ENCODE data around the gene CRIP2.
A peak's percentile ranks its signal among the peaks of the same experiment; 100 is the strongest.

The CRIP2 gene

DNA sequence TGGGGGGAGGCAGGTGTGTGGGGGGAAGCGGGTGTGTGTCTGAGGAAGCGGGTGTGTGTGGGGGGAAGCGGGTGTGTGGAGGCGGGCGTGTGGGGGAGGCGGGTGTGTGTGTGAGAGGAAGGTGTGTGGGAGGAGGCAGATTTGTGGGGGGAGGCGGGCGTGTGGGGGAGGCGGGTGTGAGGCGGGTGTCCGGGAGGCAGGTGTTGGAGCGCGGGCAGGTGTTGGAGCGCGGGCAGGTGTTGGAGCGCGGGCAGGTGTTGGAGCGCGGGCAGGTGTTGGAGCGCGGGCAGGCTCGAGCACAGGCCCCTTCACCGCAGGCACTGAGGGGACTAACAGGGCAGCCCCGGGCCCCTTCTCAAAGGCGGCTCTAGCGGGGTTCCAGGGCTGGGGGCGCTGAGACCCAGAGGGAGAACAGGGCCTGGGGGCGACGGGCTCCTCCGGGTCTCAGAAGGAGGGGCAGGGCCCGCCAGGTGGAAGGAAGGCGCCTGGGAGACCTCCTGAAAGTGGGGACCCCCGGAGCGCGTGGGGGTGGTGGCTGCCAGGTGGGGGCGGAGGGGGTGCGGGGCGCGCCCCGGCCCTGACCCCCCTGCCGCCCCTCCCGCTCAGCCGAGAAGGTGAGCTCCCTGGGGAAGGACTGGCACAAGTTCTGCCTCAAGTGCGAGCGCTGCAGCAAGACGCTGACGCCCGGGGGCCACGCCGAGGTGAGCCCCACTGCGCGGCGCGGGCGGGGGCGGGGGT is 3.2 kb downstream of the CRIP2 start:
- no peak for DNase-seq

DNA sequence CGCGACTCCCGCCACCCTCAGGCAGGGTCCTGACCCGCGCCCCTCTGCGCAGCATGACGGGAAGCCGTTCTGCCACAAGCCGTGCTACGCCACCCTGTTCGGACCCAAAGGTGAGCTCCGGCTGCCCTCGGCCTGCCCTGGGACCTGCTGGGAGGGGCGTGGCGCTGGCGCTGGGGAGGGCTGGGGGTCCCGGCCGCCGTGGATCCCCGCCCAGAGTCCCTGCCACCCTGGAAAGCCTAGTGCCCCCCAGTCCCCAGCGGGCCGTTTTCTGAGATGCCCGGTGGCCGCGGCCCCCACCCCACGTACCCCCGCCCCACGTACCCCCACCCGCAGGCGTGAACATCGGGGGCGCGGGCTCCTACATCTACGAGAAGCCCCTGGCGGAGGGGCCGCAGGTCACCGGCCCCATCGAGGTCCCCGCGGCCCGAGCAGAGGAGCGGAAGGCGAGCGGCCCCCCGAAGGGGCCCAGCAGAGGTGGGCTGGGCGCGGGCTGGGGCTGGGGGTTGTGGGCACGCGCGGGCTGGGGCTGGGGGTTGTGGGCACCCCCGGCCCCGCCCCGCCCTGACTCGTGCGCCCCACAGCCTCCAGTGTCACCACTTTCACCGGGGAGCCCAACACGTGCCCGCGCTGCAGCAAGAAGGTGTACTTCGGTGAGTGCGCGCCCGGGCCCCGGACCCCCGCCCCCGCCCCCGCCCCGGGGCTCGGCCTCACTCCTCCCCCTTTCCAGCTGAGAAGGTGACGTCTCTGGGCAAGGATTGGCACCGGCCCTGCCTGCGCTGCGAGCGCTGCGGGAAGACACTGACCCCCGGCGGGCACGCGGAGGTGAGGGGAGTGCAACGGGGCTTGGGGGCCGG is 4.0 kb downstream of the CRIP2 start:
- no peak for DNase-seq

DNA sequence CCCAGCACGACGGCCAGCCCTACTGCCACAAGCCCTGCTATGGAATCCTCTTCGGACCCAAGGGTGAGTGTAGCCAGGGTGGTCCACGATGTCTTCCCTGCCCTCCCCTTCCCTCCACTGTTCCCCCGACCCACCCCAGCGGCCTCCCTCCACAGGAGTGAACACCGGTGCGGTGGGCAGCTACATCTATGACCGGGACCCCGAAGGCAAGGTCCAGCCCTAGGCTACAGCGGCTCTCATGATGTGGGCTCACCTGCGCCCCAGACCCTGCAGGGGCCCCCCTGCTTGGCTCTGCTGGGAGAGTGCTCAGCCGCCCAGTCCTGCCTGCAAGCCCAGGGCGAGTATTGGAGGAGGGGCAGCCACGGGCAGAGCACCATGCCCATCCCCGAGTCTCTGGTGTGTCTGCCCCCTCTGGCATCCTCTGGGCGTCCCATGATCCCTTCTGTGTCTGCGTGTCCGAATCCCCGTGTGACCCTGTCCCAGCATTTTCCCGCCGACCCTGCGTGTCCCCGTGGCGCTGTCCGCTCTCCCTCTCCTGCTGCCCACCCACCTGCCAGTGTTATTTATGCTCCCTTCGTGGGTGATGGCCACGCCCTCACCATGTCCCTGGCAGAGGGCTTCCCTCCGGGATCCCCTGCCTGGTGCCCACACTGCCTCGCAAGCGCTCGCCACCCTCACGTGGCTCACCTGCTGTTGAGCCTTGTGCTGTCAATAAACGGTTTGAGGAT is 5.0 kb downstream of the CRIP2 start:
- DNase-seq = no peak

DNA sequence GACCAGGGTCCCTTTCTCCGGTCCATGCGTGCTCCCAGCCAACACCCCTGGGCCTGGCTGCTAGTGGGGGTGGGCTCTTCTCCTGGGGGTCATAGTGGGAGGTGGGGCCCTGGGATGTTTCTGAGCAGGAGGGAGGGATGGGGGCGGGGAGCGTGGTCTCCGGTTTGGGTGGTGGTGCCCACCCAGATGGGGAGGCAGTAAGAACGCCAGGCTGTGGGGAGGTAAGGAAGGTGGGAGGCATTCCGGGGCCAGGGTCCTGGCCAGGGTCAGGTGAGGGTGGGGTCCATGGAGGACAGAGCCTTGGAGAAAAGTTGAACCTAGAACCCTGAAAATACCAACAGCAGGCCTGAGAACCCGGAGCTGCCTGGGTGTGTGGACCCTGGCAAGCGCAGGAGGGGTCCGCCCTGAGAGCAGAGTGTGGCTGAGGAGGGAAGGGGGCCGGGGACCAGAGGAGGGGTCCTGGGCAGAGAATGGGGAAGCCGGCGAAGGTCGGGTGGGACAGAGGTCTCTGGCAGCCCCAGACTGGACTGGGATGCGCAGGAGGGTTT is 5.7 kb downstream of the CRIP2 start:
- no peak for DNase-seq

DNA sequence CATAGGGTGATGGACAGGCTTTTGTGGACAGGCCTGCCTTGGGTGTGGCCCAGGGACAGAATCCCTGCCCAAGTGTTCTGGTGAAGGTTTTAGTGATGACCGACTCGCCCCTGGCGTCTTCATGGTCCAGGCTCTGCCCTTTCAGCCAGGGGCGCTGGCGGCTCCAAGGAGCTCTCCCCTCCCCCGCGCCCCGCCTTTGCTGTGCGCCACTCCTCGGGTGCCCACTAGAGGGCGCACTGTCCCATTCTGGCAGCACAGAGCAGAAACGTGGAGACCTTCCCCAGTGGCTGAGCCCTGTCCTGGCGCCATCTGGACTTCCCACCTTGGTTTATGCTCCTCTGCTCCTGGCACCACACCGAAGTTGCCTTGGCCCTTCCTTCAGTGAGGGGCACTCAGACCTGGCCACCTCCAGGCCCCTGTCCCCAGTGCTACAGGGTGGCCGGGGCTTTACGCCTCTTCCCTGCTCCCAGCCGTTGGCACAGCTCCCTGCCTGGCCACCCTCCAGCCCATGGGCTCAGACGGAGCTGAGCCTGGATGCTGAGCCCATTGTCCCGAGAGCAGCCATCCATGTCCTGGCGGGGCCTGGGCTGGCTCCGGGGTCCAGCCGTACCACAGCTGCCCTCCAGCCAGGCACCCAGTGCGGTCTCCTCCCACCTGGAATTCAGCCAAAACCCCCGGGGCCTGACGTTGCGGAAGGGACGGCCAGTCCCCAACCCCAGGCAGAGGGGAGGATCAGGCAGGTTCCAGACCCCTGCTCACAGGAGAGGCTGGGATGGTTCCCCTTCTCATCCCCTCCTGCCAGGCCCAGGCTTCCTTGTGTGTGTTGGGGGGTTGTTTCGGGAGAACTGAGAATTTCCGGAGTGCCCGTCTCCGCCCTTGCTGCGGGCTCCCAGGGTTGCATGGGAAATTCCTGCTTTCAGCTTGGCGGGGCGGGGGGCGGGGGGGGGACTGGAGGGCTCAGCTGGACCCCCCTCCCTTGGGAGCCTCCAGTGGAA is 6.5 kb downstream of the CRIP2 start:
- peak; percentile 92 to 95 for DNase-seq

DNA sequence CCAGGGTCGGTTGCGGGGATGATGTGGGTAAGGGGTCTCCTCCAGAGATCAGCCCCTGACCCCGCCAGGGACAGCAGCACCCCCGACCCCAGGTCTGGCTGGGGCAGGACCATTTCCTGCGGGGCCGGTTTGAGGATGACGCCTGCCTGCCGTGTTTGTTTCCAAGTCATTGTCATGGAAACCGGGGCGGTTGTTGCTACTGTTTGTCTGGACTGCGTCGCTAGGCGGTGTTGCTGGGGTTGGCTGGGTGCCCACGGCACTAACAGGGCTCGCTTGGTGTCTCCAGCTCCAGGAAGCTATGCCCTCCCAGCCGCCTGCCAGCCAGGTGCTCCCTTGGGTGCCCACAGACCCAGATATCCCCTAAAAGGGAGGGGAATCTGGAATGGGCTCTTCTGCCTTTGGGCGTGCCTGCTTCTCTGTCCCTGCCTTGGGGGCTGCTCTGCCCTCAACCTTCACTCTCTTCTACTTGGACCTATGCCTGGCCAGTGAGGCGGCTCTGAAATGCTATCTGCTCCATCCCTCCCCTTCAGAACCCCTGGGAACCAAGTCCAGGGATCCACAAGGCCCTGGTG is 7.4 kb downstream of the CRIP2 start:
- peak; percentile 90 to 93 for DNase-seq

DNA sequence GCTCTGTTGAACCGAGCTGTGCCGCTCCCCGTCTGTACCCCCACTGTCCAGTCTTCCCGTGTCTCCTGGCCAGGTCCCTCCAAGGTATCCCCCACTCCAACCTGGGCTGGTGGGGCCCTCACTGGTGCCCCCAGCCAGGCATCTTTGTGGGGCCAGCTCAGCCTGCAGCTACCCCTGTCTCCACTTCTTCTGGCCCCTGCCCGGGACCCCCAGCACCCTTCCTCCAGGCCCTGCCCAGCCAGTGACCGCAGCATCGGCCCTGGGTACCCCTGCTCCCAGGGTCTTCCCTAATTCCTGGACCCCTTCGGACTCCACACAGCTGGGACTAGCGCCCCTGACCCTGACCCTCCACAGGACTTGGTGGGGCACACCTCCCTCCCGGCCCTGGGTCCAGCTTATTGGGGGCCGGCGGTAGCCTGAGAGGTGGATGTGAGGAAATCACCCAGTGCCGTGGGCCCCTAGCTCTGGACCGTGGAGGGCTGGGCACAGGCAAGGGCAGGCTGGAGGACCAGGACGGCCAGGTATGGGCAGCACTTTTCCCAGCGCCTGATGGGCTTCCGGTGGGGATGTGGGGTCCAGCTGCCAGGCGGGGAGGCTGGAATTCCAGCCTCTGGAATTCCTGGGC is 8.0 kb downstream of the CRIP2 start:
- DNase-seq = no peak

DNA sequence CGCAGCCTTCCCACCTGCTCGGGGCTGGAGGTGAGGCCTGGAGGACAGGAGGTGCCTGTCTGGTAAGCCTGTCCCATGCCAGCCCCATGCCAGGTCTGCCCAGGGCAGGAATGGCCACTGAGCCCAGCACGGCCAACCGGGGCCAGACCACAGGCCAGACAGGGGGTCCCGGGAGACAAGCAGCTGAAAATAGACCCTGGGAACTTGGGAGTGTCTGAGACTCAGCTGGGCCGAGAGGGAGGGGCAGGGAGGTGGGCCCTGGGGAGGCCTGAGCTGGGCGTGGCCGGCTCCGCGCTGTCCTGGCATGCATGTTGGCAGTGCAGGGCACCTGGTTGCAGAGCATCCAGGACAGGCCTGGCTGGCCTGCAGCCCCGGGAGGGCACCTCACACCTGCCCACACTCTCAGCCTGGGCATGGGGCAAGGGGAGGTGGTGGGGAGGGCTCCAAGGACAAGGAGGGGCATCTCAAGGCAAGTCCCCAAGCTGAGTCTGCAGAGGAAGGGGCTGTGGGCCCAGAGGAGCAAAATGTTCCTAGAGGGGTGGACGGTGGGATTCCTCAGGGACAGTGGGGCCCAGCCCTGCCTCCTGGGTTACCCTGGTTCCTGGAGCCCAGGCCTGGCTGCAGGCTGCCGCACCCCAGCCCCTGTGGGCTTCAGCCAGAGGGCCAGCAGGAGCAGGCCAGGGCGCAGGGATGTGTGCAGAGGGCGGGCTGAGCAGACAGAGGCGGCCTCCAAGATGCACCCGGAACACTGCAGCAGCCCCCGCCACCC is 8.9 kb downstream of the CRIP2 start:
- no peak for DNase-seq

DNA sequence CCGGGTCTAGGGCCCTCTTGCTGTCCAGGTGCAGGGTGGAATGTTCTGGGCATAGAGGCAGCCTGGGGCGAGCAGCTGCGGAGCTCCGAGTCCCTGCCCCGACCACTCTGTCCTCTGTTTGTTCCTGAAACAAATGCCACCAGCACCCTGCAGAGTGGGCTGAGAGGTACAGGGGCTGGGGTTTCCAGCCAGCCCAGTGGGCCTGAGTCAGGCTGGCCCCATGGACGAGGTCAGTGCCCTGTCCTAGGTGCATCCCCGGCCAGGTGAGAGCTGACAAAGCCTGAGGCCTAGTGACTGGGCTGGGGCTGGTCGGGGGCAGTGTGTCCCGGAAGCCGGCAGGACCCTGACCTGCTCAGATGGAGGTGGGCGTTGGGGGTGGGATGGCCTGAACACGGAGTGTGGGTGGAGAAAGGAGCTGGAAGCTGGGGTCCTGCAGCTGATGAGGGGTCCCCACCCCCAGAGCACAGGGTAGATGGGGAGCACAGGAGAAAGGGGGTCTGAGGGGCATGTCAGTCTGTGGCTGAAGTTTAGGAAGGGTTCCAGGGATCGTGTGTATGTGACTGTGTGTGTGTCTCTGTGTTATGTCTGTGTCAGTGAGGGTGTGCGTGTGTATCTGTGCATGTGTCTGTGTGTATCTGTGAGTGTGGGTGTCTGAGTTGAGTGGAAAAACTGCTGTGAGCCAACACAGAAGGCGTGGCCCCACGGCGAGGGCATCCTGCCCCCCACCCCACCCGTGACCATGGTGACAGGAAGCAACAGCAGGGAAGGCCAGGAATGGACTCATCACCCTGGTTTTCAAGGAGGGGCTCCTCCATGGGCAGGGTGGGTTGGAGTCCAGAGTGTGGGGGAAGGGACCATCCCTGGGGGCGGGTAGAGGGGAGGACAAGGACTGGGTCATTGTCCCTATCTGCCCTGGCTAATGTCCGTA is 9.7 kb downstream of the CRIP2 start:
- peak; percentile 33 to 46 for DNase-seq

DNA sequence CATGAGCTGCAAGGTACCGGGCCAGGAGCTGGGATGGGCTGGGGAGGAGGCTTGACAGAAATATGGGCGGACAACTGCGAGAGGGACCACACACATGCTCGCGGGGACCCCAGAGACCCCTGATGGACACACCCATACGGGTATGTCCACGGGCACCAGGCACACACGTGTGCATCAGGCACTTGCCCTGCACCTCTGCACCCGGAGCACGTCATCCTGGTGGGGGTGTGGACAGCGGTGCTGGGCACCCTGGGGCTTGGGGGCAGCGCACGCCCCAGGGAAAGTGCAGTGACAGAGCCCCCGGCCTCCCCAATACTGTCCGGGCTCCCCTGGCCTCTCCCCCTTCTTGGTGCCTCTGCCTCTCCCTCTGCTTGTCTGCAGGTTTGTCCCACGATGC is 10.4 kb downstream of the CRIP2 start:
- DNase-seq = no peak

DNA sequence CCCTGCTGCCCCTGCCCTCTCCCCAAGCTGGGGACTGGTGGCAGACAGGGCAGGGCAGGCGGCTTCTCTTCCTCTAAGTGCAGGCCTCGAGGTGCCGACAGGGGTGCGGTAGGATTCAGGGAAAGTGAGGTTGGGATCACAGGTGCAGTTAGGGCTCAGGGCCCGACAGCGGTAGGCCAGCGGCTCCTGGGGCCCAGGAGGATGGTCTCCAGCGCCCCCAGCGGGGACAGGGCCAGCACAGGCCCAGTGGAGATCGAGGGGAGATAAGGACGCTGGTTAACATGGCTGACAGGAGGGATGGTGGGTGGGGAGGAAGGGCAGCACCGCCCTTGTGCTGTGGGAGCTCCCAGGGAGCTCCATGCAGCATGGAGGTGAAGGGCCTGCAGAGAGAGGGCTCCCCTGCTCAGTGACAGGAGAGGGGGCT is 11.1 kb downstream of the CRIP2 start:
- peak; percentile 54 to 58 for DNase-seq

DNA sequence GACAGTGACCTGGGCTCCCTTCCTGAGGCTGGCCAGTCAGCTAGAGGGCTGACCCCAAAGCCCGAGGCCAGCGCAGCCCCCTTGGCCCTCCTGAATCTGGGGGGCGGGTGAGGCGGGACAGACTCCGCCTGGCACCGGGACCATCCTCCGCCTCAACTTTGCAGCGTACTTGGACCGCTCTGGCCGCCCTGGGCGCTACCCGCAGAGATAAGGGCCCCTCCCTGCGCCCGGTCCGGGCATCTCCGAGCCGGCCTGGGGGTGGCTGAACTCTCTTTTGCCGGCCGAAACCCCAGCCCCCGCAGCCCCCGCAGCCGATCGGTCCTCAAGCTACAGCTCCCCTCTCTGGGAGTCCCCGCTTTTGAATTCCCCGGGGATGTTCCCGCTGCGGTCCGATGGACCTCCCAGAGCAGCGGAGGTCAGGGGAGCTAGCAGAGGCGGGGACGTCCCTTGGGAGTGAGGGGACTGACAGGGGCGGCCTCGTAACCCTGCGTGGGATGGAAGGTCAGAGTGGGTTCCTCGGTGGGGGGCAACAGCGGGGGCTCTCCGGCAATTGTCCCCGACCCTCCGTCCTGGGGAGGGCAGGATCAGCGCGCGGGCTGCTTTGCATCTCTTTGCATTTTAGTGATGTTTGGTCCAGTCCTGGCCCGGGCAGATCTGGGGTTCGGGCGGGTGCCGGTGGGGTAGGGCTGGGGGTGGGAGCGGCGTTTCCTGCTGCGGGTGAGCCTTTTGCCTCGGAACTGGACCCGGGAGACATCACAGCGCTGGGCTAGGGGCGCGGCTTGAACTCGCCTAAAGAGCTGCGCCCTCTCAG is 11.7 kb downstream of the CRIP2 start, which contains the start of gene CRIP1:
Gene CRIP1, plus strand, starts transcription at position 724 of the 811 bp plus-strand sequence. CDS start 374 bp downstream, outside the sequence.
- DNase-seq = no peak

DNA sequence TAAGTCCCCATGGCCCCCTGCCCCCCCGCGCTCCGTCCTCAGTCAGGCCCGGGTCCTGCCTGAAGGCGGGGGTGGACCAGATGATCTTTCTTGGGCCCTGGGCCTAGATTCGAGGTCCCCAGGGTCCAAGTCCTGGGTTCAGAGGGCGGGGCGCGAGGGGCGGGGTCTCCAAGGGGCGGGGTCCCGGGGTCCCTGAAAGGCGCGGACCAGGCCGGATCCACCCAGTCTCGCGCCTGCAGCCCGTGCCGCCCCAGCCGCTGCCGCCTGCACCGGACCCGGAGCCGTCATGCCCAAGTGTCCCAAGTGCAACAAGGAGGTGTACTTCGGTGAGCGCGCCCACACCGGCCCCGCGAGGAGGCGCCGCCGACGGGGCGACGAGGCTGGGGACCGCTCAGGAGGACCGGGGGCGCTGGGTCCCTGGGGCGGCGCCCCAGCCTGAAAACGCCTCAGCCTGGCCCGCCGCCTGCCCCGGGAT is 12.4 kb downstream of the CRIP2 start:
- peak; percentile 80 to 82 for DNase-seq

DNA sequence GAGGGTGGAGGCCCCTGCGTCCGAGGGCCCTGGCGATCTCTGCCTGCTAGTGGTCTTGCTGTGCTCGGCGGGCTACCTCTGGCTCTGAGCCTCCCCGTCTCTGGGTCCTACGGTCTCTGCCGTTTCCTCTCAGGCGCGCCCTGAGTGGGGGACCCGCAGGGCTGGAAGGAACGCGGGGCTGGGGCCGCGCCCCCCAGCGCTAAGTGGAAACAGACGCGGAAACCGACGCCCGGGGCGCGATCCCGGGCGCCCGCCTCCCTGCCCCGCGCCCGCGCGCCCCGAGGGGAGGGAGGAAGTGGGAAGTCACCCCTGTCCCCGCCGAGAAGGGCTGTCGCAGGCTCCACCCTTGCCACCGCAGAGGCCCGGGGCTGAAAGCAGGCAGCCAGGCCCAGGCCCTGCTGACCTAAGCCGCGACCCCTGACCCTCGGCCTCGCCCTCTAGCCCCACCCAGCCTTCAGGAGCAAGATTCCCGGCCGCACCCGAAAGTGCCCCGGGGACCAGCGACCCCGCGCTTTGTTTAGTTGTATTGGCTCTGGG is 12.9 kb downstream of the CRIP2 start:
- DNase-seq = peak; percentile 63 to 73

DNA sequence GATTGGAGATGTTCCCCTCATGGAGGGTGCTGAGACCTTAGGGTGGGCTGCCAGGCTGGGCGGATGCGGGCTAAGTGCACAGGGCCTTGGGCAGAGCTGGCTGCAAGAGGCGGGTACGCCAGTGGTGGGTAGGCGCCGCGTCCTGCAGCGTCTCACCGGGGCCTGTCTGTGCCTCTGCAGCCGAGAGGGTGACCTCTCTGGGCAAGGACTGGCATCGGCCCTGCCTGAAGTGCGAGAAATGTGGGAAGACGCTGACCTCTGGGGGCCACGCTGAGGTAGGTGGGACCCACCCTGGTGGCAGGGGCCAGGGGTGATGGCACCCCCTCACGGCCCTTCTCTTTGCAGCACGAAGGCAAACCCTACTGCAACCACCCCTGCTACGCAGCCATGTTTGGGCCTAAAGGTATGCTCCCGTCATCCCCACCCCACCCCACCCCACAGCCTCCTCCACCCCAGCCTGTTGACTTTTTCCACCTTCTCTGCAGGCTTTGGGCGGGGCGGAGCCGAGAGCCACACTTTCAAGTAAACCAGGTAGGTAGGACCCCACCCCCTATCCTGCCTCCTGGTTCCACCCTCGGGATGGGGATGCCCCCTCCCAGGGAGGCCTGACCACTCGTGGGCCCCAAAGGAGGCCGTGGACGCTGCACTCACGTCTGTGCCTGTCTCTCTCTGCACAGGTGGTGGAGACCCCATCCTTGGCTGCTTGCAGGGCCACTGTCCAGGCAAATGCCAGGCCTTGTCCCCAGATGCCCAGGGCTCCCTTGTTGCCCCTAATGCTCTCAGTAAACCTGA is 13.6 kb downstream of the CRIP2 start:
- peak; percentile 39 to 47 for DNase-seq

DNA sequence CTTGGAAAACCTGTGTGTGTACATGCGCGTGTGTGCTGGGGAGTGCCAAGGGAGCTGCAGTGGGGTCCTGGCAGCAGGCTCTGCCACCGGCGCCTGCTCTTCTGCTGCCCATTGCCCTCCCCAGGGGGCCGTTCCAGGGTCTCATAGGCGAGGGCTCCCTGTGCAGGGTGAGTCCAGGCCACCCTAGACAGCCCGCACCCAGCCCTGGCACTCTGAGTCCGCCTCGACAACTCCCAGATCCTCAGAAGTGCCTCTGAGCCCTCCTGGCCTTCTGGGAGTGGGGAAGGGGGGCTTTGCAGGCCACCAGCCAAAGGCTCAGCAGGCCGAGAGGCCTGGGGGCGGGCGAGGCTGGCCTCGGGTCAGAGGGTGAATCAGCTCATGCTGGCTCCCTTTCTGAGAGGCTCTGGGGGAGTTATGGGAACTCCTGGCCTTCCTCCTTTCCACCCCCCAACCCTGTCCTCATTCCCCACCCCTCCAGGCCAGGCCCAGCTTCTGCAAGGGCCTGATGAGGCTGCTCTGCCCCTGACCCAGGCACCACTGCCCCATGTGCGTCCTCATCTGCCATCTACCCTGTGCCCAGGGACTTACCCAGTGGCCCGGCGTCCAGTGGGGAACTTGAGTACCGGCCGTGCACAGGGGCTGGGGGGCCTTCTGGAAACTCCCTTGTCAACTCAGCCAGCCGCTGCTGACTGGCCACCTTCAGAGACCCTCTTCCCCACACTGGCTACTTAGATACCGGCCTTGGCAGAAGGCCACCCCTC is 14.3 kb downstream of the CRIP2 start:
- no peak for DNase-seq
